GM23248 (cell line): ENCODE measurements around the gene SEMA4C. TPM values are rescaled to one million over a fixed set of nuclear protein-coding genes. Genes with fewer than 3 reads are reported as not detected.

Experiments
- DNase-seq: peaks from one replicate; pipeline ENCODE4 v3.0.0-alpha.2; 2015
- H2AFZ ChIP-seq: fragments of 200-600 bp; sonication (generic); 2 replicates; pipeline ENCODE4 v1.6.1; 2016; ENCODE audit warnings: antibody characterized with exemption
- H3F3A ChIP-seq: fragments of 200-600 bp; sonication (generic); 2 replicates; pipeline ENCODE4 v1.6.1; 2016; ENCODE audit warnings: mild to moderate bottlenecking, antibody characterized with exemption, mixed run types; ENCODE audit not compliant: insufficient read depth
- H3K27ac ChIP-seq: fragments of 200-600 bp; sonication (generic); 2 replicates; pipeline ENCODE4 v1.5.1; 2016; ENCODE audit warnings: mild to moderate bottlenecking
- H3K27me3 ChIP-seq: fragments of 200-600 bp; sonication (generic); replicated peaks from 2 replicates; pipeline ENCODE4 v1.6.1; 2016; ENCODE audit warnings: mild to moderate bottlenecking; ENCODE audit not compliant: insufficient read depth
- H3K36me3 ChIP-seq: fragments of 200-600 bp; sonication (generic); 2 replicates; pipeline ENCODE4 v1.6.1; 2016; ENCODE audit warnings: low read depth, mild to moderate bottlenecking
- H3K4me1 ChIP-seq: fragments of 200-600 bp; sonication (generic); 2 replicates; pipeline ENCODE4 v1.6.1; 2016; ENCODE audit warnings: mild to moderate bottlenecking; ENCODE audit not compliant: insufficient read depth
- H3K4me2 ChIP-seq: fragments of 200-600 bp; sonication (generic); one replicate; pipeline ENCODE4 v1.6.1; 2016; ENCODE audit warnings: mild to moderate bottlenecking; ENCODE audit not compliant: unreplicated experiment
- H3K4me3 ChIP-seq: fragments of 200-600 bp; sonication (generic); 2 replicates; pipeline ENCODE4 v1.5.1; 2016; ENCODE audit warnings: mild to moderate bottlenecking
- H3K79me2 ChIP-seq: fragments of 200-600 bp; sonication (generic); 2 replicates; pipeline ENCODE4 v1.6.1; 2016; ENCODE audit warnings: mild to moderate bottlenecking; ENCODE audit not compliant: insufficient read depth
- H3K9ac ChIP-seq: fragments of 200-600 bp; sonication (generic); 2 replicates; pipeline ENCODE4 v1.6.1; 2016; ENCODE audit warnings: mild to moderate bottlenecking
- H3K9me2 ChIP-seq: fragments of 200-600 bp; sonication (generic); 2 replicates; pipeline ENCODE4 v1.6.1; 2016; ENCODE audit warnings: mixed run types, mild to moderate bottlenecking, moderate library complexity; ENCODE audit not compliant: insufficient read depth
- H3K9me3 ChIP-seq: fragments of 200-600 bp; sonication (generic); one replicate; pipeline ENCODE4 v1.6.1; 2017; ENCODE audit warnings: low read depth
- H4K20me1 ChIP-seq: fragments of 200-600 bp; sonication (generic); 2 replicates; pipeline ENCODE4 v1.6.0; 2016; ENCODE audit not compliant: insufficient read depth
- EZH2 ChIP-seq: fragments of 200-600 bp; sonication (generic); IDR thresholded peaks from 2 replicates; pipeline ENCODE4 v1.6.1; 2018; ENCODE audit warnings: antibody characterized with exemption, mild to moderate bottlenecking; ENCODE audit not compliant: insufficient read depth, poor library complexity, severe bottlenecking
- EZH2phosphoT487 ChIP-seq: fragments of 200-600 bp; sonication (generic); IDR thresholded peaks from 2 replicates; pipeline ENCODE4 v1.6.1; 2018; ENCODE audit warnings: antibody characterized with exemption, moderate library complexity, mild to moderate bottlenecking, low read depth; ENCODE audit not compliant: insufficient read depth
- WGBS, 2 experiments: methylation state at CpG; one replicate each; pipeline ENCODE4 v1.1.6; 2015 to 2017; ENCODE audit warnings: low lambda C conversion rate in 2 of 2, low coverage in 1 of 2; ENCODE audit errors: missing lambda C conversion rate in 2 of 2; 5-methylcytosine and 5-hydroxymethylcytosine counted together
- in situ Hi-C: fragments of 300-500 bp; cut with MboI; formaldehyde crosslinking; loops from 2 replicates; pipeline ENCODE4 v1.15.0; 2020
- polyA plus RNA-seq: library from polyadenylated mRNA; unstranded; fragments of >200 nt; fragmentation: Nextera tagmentation; extraction: Ambion mirVana; gene quantifications from 2 replicates; pipeline ENCODE4 v1.2.1, GENCODE V29; 2016
- total RNA-seq: library from RNA; depleted of rRNA; stranded (reverse); fragments of >200 nt; shearing (Covaris generic); gene quantifications from 2 replicates; pipeline ENCODE4 v1.2.3, GENCODE V29; 2014

SEMA4C gene
- total and polyA plus RNA-seq, 2 experiments from 2014 or later: 5.5 to 21.0 TPM

DNA sequence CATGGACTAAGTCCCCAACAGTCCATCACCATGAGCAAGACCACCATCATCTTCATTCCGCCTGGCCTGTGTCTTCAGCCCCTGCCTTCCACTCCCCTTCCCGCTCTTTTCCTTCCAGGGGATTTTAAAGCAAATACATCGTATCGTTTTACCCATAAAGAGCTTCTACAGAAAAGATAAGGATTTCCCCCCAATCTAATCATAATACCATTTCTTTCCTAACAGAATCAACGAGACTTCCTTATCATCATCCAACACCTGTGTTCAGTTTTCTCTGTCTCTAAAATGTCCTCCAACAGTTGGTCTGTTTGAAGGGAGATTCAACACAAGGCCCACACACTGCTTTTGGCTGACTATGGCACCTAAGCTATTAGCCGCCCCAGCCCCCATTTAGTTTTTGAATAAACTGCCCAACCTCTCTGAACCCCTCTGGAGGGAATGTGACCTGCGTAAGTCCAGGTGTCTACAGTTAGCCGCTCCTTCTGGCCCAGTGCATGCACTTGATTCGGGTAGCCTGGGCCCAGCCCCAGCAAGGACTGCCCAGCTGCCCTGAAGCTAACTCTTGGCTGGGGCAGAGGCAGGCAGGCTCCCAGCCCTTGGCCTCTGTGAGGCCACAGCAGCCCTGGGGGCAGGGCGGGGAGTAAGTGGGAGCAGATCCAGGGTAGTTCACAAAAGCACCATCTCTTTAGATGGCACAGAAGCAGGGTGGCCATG lies 25.3 kb upstream of the SEMA4C start:
- no peak overlapping the region for H3K27ac ChIP-seq
- no peaks in the 10 kb centered on the region for H3K27me3 ChIP-seq
- no peak overlapping the region for H3K4me3 ChIP-seq
- TF ChIP-seq EZH2 (no peak), EZH2phosphoT487 (no peak)
- H3K4me1 ChIP-seq: no peaks in the 10 kb centered on the region
- H3K9me3 ChIP-seq: no peaks in the 10 kb centered on the region
- DNase-seq: no peak
- no peak overlapping the region for H3K4me2 ChIP-seq
- H2AFZ ChIP-seq: no peak overlapping the region
- H4K20me1 ChIP-seq: no peaks in the 10 kb centered on the region
- no peaks in the 10 kb centered on the region for H3K79me2 ChIP-seq
- H3K36me3 ChIP-seq: no peaks in the 10 kb centered on the region
- no peak overlapping the region for H3K9ac ChIP-seq
- H3K9me2 ChIP-seq: no peaks in the 10 kb centered on the region
- in situ Hi-C loops: no loop called here
- WGBS, 2 experiments: 75 to 81% methylated on average over 10 of the region's 10 CpGs
- H3F3A ChIP-seq: 0 out of 2 replicates have a peak, but pooled peaks cover 4% of the 10 kb centered on the region

DNA sequence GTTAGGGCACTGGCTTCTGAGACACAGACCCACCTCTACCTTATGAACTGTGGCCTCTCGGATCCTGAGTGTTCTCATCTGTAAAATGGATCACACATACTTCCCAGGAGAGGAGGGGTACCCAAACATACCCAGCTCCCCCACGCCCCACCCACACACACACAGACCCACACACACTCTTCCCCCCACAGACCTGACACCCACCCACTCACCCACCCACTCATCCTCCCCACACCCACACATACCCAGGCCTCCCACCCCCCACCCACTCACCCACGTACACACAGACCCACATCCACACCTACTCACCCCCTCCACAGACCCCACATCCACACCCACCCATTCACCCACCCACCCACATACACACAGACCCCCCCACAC lies 24.3 kb upstream of the SEMA4C start:
- Histone ChIP-seq H2AFZ (no peak overlapping the region), H4K20me1 (no peaks in the 10 kb centered on the region), H3F3A (0 out of 2 replicates have a peak, but pooled peaks cover 4% of the 10 kb centered on the region), H3K4me3 (no peak overlapping the region), H3K9me2 (no peaks in the 10 kb centered on the region), H3K27me3 (no peaks in the 10 kb centered on the region), H3K9me3 (no peaks in the 10 kb centered on the region), H3K79me2 (no peaks in the 10 kb centered on the region), H3K4me1 (no peaks in the 10 kb centered on the region), H3K4me2 (no peak overlapping the region), H3K27ac (no peak overlapping the region), H3K9ac (no peak overlapping the region), H3K36me3 (no peaks in the 10 kb centered on the region)
- WGBS, 2 experiments: 56 to 87% methylated on average over 1 to 3 of the region's 3 CpGs
- no peak for TF ChIP-seq EZH2
- TF ChIP-seq EZH2phosphoT487: no peak
- in situ Hi-C loops: no loop called here
- DNase-seq: no peak

DNA sequence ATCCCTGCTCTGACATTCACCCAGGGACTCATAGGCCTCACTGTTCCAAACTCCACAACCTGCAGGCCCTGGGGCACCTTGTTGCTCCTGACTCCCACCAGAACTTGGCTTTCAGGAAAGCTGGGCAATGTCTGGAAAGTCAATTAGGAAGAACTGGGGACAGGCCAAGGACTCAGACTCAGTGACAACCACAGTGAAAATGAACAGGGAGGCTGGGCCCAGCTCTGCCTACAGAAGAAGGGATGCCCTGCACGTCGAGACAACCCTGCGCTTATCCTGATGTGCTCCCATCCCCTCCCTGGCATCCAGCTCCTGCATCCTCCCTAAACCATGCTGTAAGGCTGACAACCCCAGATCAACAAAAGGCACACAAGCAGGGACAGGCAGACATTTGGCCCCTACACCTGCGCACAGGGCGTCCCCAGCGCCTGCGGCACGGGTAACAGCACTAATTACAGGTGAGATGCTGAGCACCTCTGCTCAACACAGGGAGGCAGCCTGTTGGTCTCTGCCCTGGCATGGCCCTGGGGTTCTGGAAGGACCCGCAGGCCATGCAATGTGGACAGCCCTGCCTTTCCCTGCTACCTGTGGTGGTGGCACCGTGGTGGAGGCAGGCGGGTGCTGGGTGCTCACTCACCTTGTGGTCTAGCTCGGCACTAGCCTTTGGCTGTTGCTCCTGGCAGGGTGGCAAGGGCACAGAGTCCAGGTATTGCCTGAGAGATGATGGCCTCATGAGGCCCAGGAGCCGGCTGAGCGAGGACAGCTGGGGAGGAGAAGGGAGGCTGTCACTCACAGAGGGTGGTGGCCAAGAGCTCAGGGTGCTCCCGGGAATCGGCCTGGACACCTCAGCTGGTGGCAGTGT lies 23.6 kb upstream of the SEMA4C start:
- 91 to 93% methylated on average over 16 of the region's 16 CpGs for WGBS, 2 experiments
- in situ Hi-C loops: no loop called here
- Histone ChIP-seq H3K27me3 (no peaks in the 10 kb centered on the region), H4K20me1 (no peaks in the 10 kb centered on the region), H3K9me2 (no peaks in the 10 kb centered on the region), H3K79me2 (no peaks in the 10 kb centered on the region), H3K9me3 (no peaks in the 10 kb centered on the region), H3K4me3 (no peak overlapping the region), H3K9ac (no peak overlapping the region), H3K27ac (no peak overlapping the region), H3K4me1 (no peaks in the 10 kb centered on the region), H3K4me2 (no peak overlapping the region), H3F3A (0 out of 2 replicates have a peak, but pooled peaks cover 4% of the 10 kb centered on the region), H2AFZ (no peak overlapping the region), H3K36me3 (no peaks in the 10 kb centered on the region)
- no peak for TF ChIP-seq EZH2phosphoT487
- no peak for TF ChIP-seq EZH2
- no peak for DNase-seq

DNA sequence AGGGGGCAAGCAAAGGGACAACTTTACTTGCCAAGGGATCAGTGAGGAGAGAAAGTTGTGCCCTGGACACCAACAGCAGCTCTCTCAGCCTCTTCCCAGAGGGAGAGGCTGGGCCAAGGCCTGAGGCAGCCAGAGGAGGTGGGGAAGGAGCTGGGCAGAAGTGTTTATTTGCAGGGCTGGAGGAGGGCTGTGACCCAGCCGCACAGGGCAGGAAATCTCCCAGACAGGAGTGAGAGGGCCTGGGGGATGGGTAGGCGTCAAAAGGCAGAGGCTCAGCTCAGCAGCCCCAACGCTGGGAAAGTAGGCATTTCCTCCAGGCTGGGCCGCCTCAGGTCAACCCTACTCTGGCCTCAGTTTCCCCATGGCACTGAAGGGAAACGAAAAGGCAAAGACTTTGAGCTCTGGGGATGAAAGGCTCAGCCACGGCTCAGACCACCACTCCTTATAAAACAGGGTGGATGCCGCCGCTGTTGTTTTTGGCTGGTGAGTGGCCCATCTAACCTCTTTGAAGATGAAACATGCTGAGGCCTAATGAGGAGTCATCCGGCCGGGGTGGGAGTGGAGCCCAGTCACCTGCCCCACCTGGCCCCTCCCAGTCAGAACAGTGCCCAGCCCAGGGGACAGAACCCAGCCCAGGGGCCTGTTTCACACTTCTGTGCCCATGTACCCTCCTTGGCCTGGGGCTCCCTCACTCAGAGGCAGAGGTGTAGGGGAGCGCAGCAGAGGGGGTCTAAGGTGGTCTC lies 21.9 kb upstream of the SEMA4C start:
- Histone ChIP-seq H3K79me2 (no peaks in the 10 kb centered on the region), H3K9ac (no peak overlapping the region), H3K27me3 (no peaks in the 10 kb centered on the region), H3F3A (no peaks in the 10 kb centered on the region), H3K4me1 (no peaks in the 10 kb centered on the region), H3K27ac (no peak overlapping the region), H3K9me3 (no peaks in the 10 kb centered on the region), H3K36me3 (no peaks in the 10 kb centered on the region), H3K9me2 (no peaks in the 10 kb centered on the region), H3K4me3 (no peak overlapping the region), H4K20me1 (no peaks in the 10 kb centered on the region), H3K4me2 (no peak overlapping the region), H2AFZ (peak overlapping the region; percentile 35; the same call in 1 of the 2 replicates)
- no peak for DNase-seq
- 68 to 69% methylated on average over 10 to 11 of the region's 11 CpGs for WGBS, 2 experiments
- no peak for TF ChIP-seq EZH2phosphoT487
- no peak for TF ChIP-seq EZH2
- in situ Hi-C loops: no loop called here
